Activated CD8-positive, alpha-beta memory T cell treated with anti-CD3 and anti-CD28 coated beads for 4 hours (primary cell): ENCODE results near the gene ABLIM1.

Source experiments
- DNase-seq, 2 donors: peaks; one replicate each; pipeline ENCODE4 v3.0.0-alpha.2; 2020; ENCODE audit warnings: low read depth in 2 of 2

Gene ABLIM1

DNA sequence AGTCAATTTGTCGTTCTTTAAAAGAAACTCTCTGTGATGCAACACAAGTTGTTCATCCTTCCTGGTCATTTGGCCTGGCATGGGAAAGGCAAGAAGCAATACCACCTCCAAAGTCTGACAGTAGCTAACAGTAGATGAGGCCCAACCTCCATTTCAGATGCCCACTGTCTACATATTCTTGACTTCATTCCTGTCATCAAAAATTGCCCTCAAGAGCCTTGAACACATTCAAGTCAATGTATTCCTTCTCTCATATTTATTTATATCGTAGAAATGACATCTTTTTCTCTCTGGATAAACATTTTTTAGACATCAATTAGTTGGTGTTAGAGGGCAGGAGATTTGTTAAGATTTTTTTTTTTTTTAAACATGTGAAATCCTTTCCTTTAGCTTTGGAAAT is 33.7 kb downstream of the ABLIM1 start:
- DNase-seq: no peak

DNA sequence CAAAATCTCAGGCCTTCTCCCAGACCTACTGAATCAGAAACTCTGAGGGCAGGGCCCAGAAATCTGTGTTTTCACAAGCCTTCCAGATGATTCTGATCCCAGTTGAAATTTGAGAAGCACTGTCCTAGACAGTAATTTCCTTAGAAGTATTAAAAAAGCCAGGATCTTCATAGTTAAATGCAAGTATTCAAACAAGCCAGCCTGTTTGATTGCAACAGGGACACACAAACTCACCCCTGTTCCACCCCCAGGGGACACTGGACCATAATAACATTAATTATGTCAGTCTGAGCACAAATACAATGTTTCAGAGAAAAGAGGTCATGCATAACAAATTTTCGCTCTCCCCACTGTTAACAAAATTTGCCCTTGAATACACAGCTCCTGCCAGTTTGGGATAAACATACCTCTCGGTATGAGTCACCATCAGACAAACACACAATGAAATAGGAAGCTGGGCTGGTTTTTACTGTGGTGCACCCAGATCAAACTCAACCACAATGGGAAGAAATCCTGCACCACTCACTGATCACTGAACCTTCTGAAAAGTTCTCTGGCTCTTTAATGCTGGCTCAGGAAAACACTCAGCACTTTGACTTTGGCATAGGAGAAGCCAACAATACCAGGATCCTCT is 34.3 kb downstream of the ABLIM1 start:
- DNase-seq: no peak

GRCh38 chr10:114623155-114623554 is 34.9 kb downstream of the ABLIM1 start:
- DNase-seq: no peak

GRCh38 chr10:114618722-114619121 is 39.4 kb downstream of the ABLIM1 start:
- no peak for DNase-seq

DNA sequence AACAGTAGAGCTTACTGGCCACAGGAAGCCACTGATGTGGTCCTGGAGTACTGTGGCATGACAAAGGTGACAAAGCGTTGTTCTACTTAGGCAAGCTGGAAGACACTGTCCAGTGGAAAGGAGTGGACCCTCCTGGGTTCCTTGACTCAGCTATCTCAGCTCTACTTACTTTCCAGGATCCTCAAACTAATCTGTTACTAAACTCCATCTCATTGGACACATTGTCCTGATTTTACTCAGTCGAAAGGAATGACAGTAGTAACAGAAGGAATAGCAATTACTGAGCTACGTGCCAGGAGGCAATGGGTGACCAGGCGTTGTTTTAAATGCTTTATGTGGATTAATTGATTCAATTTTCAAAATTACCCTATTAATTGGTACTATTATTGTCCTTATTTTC is 41.6 kb downstream of the ABLIM1 start:
- no peak for DNase-seq

DNA sequence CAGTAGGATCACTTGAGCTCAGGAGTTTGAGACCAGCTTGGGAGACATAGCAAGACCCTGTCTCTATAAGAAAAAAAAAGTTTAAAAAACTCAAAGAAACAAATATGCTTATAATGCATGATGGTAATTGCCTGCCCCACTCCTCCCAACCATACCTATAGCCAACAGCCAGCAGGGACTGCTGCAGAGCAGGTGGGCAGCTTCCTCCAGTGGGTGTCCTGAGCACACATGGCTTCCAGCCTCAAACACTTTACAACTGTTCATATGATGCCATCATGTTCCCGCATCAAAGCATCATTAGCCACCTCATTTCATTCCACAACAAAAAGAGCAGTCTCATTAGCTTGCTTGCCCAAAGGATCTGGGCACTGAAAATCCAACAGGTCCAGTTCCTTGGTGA is 42.0 kb downstream of the ABLIM1 start:
- no peak for DNase-seq

DNA sequence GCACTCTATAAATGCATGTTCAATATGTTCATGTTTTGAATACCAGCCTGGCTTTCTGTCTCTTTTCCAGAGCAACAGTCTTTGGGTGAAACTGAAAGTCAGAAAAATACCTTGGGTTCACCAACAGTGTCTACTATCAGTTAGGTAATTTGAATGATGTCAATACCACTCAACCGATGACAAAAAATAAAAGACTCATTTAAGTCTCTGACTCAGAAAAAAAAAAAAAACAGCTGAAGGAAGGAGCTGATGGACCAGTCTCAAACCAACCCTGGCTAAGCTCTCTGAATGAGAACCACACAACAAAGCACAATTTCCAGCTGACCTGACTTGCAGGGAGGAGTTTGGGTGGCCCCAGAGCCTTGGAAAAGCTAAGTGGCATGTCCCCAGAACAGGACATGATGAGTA is 42.5 kb downstream of the ABLIM1 start:
- no peak for DNase-seq

DNA sequence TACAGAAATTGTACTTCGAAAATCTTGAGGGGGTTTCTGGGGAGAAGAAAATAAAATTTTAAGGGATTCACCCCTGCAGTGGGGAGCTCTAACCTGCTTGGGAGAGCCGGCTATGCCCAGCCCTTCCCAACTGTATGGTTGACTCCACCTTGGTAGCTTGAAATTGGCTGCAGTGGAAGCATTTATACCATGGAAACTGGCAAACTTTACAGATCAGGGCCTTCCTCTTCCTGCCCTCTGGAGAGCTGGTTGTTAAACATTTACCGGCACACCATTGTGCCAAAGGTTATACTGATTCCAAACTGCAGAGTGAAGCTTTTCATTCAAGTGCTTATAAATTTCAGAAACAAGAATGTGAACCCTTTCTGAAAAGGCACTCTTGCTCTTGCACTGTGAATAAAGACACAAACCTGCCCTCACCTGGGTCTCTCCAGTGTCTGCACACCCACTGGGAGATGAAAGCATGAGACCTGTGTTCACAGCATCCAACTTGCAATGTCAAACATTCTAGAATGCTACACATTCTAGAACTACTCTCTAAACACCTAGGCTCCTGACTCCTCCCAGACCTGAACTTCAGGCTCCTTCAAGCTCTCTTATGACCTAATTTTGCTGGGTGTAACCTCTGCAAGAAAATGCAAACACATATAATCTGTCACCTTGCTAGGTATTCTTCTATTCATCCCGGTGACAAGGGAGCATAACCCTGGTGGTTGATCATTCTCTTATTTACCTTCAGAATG is 44.7 kb downstream of the ABLIM1 start:
- DNase-seq: no peak

- DNase-seq: no peak
Measured at GRCh38 chr10:114611617-114612016, 46.5 kb downstream of the ABLIM1 start.

- no peak for DNase-seq
Measured at GRCh38 chr10:114609518-114610426, 48.3 kb downstream of the ABLIM1 start.

DNA sequence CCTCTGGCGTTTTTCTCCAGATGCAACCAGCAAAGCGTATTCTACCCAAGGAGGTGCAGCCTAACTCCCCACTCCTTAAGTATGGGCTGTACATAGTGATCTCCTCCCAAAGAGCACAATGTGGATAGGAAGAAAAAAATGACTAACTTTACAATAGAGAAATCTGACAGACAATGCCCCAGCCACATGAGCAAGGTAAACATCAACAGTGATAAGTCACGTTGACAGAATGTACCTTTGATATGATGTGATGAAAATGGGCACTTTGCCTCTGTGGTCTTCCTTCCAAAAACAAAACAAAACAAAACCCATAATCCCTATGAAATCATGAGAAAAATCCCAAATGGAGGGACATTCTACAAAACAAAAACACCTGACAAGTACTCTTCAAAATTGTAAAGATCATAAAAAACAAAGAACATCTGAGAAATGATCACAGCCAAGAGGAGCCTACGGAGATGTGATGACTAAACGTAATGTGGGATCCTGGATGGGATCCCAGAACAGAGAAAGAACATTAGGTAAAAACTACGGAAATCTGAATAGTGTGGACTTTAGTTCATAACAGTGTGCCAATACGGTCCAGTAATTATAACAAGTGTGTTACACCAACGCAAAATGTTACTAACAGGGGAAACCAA is 50.6 kb downstream of the ABLIM1 start:
- DNase-seq: no peak

- no peak for DNase-seq
Measured at GRCh38 chr10:114605155-114605797, 52.8 kb downstream of the ABLIM1 start.

GRCh38 chr10:114604357-114605130 is 53.5 kb downstream of the ABLIM1 start:
- DNase-seq: no peak

GRCh38 chr10:114603948-114604347 is 54.1 kb downstream of the ABLIM1 start:
- no peak for DNase-seq

GRCh38 chr10:114603303-114603702 is 54.8 kb downstream of the ABLIM1 start:
- no peak for DNase-seq

DNA sequence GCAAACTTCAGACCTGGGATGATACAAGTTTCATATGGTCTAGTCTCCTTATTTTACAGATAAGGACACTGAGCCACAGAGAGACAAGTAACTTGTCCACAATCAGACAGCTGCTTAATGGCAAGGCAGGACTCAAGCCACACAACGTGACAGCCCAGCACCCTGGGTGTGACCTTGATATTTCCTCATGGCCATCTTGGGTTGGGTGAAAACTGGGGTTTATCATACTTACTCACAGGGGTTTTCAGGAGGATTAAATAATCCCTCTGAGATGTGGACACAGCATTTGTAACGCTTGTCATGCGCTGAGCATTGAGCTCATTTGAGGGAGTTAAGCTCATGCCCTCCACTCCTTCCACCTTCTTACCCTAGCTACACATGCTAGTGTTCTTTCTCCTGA is 58.0 kb downstream of the ABLIM1 start:
- no peak for DNase-seq

- DNase-seq: no peak
Measured at GRCh38 chr10:114596793-114597192, 61.3 kb downstream of the ABLIM1 start.

DNA sequence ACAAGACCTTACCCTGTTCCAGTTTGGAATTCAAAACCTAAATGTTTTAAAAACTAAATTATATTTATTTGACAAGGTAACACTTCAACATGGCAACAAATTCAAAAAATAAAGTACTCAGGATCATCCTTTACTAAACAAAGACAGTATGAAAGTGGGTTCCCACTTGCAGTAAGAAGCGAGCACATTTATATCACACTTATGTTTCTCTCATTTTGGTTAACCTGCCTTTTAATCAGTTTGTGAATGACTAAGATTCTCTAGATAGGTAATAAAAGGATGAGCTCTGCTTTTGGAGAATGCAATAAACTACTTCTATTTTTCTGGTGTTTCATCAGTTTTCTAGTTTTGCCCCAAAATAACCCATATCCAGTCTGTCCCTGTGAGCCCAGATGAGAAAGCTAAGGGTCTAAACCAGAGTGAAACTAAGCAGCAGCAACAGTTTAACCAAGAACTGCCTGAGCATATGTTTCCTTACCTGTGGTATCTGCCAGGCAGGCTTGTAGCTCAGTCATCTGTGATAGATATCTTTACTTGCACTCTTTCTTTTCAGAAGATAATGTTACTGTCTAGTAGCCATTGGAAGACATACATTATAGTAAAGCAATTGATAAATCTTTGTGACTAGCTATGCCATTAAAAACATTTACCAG is 64.1 kb downstream of the ABLIM1 start:
- DNase-seq: no peak

DNA sequence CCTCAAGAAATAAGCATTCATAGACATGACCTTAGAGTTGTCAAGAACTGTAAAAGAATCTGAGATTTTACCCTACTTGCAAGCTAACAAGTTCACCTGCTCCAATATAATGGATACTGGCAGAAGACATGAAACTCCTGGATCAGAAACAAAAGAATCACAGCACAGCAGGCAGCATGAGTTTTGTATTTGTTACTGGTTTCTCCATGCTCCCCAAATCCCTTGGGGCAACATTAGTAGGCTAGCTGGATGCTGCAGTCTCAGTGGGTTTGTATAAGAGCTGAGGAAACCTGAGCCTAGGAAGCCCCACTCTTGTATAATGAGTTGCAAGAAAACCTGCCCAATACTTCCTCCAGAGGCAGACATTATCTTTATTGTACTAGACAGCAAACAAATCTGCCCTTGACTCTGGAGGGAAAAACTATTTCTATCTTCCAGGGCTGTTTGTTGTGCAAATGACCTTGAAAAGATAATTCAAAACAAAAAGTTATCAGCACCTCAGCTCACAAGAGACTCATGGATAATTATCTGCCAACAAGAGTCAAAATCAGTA is 64.8 kb downstream of the ABLIM1 start:
- no peak for DNase-seq

DNA sequence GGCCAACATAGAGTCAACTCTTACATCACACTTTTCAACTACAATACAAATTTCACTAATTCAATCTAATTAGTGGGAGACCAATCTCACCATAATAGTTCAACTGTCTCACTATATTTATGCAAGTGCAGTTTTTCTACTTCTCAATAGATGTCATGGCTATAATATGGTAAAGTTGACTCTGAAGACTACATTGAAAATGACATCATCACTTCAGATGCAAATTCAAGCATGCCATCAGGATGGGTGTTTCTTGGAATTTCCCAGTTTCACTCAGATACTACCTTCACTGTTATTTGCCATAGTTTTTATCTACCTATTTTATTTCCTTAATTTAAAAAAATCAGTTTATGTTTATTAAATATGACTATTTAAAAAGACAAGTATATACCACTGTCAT is 67.1 kb downstream of the ABLIM1 start:
- no peak for DNase-seq
